ENCODE measurements around the gene DDX17.

DNA sequence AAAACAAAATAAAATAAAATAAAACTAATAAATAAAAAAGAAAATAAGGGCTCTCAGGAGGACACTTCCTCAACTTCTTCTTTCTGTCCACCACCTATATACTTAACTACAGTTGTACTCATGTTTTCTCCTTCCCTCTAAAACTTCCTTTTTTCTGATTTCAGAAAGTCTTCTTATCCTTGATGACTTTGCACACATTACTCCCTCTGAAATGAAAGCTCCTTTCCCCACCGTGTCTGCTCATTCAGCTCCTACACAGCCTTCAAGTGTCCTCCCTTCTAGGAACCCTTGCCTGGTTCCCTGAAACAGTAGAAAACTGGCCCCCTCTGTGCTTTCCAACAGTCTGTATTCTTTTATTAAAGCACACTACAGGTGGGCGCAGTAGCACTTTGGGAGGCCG lies 18.3 kb upstream of the DDX17 start:
- TF ChIP-seq POLR2A (IDR thresholded peaks at IDR 0.05), result no peak
- no peak for TF ChIP-seq POLR2AphosphoS5 (IDR thresholded peaks at IDR 0.05)
- no peak for TF ChIP-seq CTCF (IDR thresholded peaks at IDR 0.05)
- no peak for TF ChIP-seq EP300 (IDR thresholded peaks at IDR 0.05)
